ENCODE data around the gene KPRP.

Gene KPRP, protein sequence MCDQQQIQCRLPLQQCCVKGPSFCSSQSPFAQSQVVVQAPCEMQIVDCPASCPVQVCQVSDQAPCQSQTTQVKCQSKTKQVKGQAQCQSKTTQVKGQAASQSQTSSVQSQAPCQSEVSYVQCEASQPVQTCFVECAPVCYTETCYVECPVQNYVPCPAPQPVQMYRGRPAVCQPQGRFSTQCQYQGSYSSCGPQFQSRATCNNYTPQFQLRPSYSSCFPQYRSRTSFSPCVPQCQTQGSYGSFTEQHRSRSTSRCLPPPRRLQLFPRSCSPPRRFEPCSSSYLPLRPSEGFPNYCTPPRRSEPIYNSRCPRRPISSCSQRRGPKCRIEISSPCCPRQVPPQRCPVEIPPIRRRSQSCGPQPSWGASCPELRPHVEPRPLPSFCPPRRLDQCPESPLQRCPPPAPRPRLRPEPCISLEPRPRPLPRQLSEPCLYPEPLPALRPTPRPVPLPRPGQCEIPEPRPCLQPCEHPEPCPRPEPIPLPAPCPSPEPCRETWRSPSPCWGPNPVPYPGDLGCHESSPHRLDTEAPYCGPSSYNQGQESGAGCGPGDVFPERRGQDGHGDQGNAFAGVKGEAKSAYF

DNA sequence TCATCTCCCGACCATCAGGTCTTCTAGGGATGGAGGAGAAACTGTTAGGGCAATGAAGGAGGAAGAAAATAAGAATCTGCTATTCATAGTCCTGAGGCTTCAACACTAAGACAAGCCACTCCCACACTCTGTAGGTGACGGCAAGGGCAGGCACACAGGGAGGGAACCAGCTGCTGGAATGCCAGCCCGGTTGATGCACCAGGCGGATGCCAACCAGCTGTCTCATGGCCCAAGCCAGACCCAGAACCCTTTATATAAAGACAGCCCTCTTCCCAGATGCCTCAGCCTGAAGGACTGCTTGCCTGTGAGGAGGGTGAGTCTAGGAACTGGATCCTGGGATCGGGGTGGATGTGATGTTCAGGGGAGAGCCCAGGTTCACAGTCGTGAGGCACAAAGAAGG is at the start of gene KPRP:
Gene KPRP, plus strand, starts transcription at position 279 of the 400 bp plus-strand sequence. CDS start 1,564 bp downstream, outside the sequence.
- DNase-seq: no peak

DNA sequence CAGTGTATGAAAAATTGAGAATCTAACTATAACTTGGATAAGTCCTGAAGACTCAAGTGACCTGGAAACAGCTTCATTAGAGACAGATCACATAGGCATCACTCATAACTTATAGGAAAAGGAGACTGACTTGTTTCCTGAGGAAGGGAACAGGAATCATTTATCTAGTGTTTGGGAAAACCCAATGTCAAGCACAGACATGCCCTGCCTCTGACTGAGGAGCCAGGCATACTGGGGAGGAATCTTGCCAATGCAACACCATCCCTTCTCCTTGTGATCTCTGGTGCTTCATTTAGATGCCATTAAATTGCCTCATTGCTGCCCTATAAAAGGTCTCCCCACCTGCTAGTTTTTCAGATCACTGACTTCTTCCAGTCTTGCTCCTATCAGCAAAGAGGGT is 39.6 kb upstream of the KPRP start:
- DNase-seq: no peak

DNA sequence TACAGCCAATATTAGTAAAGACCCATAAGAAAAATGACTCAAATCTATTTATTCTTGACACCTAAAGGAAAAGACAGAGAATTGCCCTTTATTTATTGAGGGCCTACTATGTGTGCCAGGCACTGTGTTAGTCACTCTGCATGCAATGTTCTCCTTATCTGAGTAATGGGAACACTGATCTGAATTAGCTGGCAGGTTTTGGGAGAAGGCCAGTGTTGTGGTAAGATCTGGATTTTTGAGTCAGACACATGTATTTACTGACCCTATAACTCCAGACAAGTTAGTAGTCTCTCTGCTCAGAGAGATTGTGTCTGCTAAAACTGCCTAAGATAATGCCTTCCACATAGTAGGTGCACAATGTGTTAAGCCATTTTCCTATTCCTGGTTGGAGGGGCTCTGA is 32.6 kb upstream of the KPRP start:
- DNase-seq: no peak

DNA sequence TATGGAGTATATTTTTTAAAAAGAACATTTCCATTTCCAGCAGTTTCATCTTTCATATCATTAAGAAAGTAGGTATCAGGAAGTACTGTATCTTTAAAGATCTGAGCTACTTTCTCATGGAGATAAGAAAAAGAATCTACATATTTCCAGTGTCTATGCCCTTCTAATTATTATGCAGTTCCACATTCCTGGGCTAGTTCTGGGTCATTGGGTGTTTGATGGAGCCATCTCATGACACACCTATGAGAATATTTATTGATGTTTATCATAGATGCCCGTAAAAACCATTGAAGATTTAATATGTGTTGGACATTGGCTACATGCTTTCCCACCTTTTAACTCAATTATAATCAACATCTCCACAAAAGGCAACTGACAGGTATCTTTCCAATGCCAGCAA is 28.8 kb upstream of the KPRP start:
- DNase-seq: no peak

DNA sequence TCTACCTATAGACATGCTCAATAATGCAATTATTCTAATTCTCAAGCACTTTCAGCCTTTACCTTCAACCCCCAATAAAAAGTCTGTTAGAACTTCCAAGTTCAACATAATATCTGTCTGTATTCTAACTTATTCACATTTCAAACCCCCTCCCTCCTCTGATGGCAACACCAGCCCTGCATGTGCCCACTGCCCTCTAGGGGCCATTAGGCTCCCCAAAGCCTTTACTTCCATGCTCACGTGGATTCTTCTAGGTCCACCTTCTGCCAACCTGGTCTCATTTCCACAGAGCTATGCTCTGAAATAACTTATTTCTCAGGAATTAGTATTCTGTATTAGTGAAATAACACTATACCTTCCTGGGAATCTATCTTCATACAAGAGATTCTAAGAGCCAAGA is 22.2 kb upstream of the KPRP start:
- DNase-seq: no peak

DNA sequence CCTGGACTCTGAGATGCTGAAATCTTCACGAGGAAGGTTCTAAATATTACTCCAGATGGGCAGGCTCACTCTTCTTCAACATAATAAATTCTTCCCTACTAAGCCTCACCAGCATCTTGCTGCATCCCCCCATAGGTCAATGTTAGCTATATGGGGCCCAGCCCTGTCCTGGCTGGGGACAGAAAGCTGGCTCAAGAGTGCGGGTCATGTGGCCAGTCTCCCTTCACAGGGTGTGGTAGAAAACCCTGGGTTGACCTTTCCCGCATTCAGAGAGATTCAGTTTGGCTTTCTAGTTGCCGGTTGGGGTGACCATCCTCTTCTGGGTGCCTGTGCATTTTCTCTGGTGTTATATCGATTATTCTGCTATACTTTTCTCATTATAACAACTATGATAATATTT is 19.8 kb upstream of the KPRP start:
- no peak for DNase-seq

DNA sequence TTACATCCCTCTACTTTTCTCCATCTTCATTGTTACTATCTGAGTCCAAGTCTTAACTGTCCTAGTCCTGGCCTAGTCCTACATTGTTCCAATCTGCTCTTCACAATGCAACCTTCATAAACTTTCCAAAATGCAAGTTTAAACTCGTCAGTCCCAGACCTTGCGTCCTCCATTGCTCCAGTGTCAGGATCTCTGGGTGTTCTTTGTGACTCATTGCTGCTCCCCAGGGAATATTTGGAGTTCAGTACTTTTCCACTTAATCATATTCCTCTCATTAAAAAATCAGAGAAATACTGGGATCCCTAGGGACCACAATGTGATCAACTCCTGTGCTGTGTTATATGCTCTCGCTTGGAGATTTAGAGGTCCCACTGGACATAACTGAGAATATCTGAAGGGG is 18.0 kb upstream of the KPRP start:
- DNase-seq: no peak

DNA sequence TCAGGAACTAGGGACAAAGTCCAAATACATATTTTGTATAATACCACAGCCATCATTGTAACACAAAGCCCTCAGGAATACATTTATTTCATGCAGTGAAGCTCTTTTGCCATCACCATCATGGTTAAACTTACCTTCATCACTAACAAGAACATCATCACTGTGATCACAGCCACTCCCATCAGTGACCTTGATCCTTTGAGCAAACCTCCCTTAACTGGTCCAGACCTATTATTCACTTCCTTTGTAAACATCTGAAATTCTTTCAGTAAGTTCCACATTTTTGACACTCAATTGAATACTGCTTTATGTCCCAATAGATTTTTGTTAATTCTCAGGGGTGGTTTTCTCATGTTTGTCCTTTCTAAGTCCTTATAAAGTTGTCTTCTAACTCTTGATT is 16.2 kb upstream of the KPRP start:
- no peak for DNase-seq

DNA sequence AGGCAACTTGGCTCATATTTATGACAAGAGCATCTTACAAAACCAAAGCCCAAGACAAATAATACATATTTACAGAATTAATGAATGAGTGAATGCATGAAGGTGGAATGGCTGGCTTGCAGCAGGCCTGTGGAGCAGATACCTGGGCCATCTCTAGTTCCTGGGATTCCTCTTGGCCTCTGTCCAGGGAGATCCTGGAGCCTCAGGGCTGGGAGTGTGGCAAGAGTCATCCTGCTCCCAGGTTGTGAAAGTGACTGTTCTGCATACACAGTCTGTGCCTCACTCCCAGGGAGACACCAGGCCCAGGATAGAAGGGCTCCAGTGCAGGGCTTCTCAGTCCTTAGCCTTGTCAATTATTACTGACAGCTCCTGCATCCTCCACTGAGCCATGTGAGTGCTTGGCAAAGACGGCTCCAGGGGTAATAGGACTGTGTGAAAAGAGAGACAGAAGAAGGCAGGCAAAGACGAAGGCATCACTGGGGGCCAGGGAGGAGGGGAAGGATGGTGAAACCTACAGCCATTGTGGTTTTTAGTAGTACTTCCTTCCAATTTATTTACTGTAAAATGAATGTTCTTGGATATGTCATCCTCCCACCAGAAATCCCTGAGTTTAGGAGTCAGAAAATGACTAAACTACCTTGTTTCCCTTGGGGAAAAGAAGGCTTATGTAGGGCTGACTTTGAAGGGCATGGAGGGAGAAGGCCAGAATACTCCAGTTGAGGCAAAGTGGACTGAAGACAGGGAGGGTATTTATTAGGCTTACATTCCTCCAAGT is 14.3 kb upstream of the KPRP start:
- no peak for DNase-seq

DNA sequence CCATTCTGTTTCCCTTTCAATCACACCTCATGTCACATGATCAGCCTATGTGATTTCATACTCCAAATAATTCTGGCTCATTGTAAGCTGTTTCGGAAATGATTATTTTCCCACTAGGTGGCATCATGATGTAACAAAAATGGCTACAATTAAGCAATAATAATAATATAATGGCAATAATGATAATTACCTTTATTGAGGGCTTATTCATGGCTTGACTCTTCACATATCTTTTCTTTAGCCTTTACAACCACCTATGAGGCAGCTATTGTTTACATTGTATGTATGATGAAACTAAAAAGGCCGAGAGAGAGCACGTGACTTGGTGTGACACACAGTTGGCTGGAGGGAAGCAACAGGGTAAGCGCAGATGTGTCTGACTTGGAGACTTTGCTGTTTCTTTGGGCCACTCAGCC is 12.5 kb upstream of the KPRP start:
- DNase-seq: no peak

DNA sequence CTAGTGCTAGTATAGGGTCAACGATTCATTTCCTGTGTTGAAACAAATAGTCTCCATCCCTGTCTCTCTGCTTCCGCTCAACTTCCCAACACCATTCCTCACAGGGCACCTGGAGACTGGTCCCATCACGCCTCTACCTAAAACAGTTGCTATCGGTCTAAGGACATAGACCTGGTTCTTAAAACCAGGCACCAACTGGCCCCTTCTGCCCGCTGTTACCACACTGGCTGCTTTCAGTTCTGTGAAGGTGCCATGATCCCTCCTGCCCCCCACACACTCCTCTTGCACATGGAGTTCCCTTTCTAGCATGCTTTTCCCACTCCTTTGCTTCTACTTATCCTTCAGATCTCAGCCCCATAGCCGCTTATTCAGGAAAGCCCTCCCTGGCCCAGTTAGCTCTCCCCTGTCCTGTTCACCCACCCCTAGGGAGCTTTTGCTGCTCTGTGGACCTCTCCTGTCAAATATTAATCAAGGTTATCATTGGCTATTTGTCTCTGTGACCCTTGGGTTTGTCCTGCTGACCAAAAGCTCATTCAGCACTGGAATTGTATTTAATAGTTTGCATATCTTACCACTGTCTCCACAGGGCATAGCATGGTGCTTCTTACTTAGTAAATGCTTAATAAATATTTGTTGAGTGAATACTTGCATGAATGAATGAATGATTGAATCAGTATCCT is 11.9 kb upstream of the KPRP start:
- DNase-seq: no peak

DNA sequence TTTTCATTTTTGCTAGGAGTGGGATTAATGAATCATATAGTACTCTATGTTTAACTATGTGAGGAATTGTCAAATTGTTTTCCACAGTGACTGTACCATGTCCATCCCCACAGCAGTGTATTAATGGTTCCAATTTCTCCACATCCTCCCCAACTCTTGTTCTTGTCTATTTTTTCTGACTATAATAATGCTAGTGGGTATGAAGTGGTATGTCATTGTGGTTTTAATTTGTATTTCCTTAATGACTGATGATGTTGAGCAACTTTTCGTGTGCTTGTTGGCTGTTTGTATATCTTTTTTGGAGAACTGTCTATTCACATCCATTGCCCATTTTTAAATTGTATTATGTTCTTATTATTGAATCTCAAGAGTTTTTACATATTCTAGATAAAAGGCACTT is 10.0 kb upstream of the KPRP start:
- no peak for DNase-seq

DNA sequence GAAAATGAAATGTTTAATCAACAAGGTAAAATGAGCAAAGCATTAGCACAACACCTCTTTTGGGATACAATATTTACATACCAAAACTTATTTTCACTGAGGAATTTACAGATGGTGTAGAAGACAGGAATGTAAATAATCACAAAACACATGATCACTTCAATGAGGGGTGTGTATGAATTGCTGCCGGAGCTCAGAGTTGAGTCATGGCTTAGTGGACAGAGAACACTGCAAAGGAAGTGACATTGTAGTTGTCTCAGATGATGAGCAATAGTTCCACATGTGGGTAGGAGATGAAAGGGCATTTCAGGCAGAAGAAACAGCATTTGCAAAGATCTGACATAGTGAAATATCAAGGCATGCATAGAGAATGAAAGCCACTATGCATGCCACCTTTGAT is 5.6 kb upstream of the KPRP start:
- DNase-seq: no peak

DNA sequence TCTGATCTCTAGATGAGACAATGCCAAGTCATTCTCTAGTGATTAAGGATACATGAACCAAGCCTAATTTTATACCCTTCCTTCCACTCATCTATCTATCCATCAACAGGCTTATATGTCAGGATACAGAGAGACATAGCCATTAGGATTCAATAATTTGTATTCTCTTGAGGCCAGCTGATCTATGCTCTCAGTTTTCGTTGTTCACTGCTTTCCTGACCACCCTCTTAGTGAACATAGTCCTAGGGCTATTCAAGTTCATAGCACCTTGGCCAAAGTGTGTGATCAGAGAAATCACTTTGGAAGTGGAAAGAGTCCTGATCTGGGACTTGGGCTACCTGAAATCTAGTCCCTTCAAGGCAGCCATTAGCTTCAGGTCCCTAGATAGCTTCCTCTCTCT is 4.2 kb upstream of the KPRP start:
- no peak for DNase-seq

DNA sequence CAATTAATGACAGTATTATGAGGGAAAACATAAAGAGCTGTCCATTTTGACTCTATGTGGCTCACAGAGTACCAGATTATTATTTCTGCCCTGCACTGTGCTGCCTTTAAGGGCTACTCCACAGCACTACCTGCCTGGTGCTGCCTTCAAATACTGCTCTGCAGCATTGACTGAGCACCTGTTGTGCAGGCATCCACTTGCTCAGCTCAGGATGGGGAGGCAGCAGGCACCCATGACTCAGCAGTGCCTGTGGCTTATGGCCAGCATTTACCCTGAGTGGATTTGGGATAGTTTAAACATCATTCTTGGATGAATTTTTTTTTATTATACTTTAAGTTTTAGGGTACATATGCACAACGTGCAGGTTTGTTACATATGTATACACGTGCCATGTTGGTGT is 953 bp upstream of the KPRP start:
- DNase-seq: no peak

DNA sequence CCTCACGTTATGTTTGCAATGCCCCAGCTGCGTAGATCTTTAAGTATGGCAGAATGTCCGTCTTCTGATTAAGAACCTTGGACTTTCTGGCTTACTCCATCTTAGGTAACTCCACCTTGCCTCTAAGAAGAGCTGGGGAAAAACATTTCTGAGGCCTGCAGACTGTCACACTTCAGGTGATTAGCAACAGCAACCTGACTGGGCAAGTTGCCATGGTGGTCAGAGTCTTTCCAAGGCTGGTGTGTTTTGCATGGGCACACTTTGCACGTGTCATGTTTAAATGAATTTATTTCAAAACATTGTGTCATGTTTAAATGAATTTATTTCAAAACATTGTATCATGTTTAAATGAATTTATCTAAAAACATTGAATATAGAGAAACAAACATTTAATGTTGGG is 811 bp downstream of the KPRP start:
- no peak for DNase-seq

DNA sequence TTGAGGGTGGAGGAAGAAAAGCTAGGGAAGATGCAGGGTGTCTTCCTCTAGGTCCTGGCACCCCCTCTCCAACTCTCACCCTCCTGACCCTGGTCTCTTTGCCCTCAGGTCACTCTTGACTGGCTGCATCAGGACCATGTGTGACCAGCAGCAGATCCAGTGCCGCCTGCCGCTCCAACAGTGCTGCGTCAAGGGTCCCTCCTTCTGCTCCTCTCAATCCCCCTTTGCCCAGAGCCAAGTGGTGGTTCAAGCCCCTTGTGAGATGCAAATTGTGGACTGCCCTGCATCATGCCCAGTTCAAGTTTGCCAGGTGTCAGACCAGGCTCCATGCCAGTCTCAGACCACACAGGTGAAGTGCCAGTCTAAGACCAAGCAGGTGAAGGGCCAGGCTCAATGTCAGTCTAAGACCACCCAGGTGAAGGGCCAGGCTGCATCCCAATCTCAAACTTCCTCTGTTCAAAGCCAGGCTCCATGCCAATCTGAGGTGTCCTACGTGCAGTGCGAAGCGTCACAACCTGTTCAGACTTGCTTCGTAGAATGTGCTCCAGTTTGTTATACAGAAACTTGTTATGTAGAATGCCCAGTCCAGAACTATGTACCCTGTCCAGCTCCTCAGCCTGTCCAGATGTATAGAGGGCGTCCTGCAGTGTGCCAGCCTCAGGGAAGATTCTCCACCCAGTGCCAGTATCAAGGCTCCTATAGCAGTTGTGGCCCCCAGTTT is 1.8 kb downstream of the KPRP start:
- DNase-seq: no peak

DNA sequence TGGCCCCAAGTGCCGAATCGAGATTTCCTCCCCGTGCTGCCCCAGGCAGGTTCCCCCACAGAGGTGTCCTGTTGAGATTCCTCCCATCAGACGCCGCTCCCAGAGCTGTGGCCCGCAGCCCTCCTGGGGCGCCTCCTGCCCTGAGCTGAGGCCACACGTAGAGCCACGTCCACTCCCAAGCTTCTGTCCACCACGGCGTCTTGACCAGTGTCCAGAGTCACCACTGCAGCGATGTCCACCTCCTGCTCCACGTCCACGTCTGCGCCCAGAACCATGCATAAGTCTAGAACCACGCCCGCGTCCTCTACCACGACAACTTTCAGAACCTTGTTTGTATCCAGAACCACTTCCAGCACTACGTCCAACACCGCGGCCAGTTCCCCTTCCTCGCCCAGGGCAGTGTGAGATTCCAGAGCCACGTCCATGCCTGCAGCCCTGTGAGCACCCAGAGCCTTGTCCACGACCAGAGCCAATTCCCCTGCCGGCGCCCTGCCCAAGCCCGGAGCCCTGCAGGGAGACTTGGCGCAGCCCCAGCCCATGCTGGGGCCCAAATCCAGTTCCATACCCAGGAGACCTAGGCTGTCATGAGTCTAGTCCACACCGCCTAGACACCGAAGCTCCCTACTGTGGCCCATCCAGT is 2.8 kb downstream of the KPRP start:
- no peak for DNase-seq

DNA sequence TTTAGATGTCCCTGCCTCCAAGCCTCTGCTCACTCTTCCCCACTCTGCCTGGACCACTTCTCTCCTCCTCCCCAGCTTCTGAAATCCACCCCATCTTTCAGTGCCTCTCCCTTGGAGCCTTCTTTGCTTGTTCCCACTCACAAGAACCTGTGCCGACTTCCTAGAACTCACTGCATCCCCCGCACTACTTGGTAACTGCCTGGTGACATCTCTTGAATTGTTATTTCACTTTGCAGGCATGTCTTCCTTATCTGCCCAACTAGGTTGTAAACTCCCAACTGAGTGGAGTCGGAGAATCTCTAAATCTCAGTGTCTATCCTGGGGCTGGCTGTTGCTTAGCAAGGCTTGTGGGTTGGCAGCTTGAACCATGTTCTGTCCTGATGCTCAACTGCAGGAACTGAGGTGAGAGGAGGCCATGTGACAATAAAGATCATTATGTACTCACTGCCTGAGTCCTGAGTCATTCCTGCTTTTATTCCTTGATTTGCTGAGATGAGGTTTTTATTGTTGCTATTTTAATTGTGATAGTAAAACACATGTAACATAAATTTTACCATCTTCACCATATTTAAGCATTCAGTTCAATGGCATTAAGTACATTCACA is 3.9 kb downstream of the KPRP start:
- DNase-seq: no peak

DNA sequence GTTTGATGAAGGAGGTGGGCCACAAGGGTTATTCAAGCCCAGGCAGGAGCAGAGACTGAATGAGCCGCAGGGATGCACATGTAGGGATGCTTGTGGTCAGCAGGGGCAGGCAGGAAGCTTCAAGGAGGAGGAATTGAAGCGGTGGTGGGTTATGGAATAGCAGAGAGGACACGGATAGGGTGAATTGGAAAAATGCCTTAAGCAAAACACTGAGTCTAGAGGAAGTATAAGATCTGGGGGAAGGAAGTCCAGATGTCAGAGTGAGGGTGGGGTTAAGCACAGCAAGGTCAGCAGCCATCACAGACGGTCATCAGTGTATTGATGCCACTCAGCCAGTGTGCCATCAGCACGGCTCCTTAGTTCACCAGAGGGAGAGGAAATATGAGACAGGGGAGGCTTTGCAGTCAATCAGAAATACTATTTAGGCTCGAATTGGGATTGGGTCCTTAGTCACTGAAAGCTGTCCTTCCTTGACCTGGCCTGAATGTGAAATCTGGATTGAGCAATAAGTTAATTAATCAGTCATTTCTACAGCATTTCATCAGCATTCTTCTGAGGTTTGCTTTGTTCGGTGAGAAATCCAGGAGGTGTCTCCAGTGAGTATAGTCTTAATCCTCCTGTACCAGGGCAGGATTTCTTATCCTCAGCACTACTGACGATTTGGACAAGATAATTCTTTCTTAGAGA is 11.2 kb downstream of the KPRP start:
- no peak for DNase-seq

DNA sequence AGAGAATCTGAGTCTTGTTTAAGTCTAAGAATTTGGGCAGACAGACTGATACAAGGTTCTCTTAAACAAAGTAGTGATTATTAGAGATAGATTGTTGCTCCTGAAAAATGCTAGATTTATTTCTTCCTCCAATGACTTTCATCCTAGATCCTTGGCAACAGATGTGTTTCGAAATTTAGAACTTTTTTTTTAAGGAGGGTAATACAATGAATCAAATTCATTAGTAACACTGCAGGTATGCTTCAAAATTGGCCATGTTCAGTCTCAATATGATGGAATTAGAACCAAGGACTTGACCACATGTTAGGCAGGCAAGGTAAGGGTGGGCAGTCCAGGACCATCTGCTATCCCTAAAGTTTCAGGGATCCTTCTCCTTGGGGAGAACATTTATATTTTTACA is 12.6 kb downstream of the KPRP start:
- no peak for DNase-seq
